IMR-90 (cell line): ENCODE data around the gene C8B.

Experiments used
- CEBPB ChIP-seq: IDR thresholded peaks from 2 replicates; pipeline ENCODE4 v1.6.1; 2012; ENCODE audit warnings: low read depth, low read length, improper control_type of control experiment
- CHD1 ChIP-seq: IDR thresholded peaks from 2 replicates; pipeline ENCODE4 v1.6.1; 2012; ENCODE audit warnings: low read depth, low read length, improper control_type of control experiment
- CTCF ChIP-seq: conservative IDR thresholded peaks from 2 replicates; pipeline ENCODE4 v1.5.1; 2012; ENCODE audit warnings: mild to moderate bottlenecking, low read depth, low read length, improper control_type of control experiment
- FOS ChIP-seq: fragments of 150-350 bp; IDR thresholded peaks from 2 replicates; pipeline ENCODE4 v1.6.1; 2016; ENCODE audit warnings: low read depth, low read length
- MAFK ChIP-seq: IDR thresholded peaks from 2 replicates; pipeline ENCODE4 v1.6.1; 2012; ENCODE audit warnings: low read depth, low read length, improper control_type of control experiment
- MXI1 ChIP-seq: IDR thresholded peaks from 2 replicates; pipeline ENCODE4 v1.6.1; 2012; ENCODE audit warnings: low read depth, mild to moderate bottlenecking, low read length, moderate library complexity, borderline replicate concordance
- NFE2L2 ChIP-seq: fragments of 150-350 bp; IDR thresholded peaks from 2 replicates; pipeline ENCODE4 v1.6.1; 2016; ENCODE audit warnings: low read depth, mild to moderate bottlenecking, low read length
- POLR2A ChIP-seq: IDR thresholded peaks from 2 replicates; pipeline ENCODE4 v1.6.1; 2012; ENCODE audit warnings: mild to moderate bottlenecking, low read depth, low read length
- RAD21 ChIP-seq: IDR thresholded peaks from 2 replicates; pipeline ENCODE4 v1.6.1; 2012; ENCODE audit warnings: low read length, improper control_type of control experiment
- RCOR1 ChIP-seq: IDR thresholded peaks from 2 replicates; pipeline ENCODE4 v1.6.1; 2012; ENCODE audit warnings: mild to moderate bottlenecking, low read length, improper control_type of control experiment; ENCODE audit not compliant: insufficient replicate concordance
- SMC3 ChIP-seq: fragments of 150-350 bp; IDR thresholded peaks from 2 replicates; pipeline ENCODE4 v1.6.1; 2016; ENCODE audit warnings: low read depth, mild to moderate bottlenecking, antibody characterized with exemption, low read length, moderate library complexity
- TF ChIP-seq, protein P1 (sequence below): fragments of 150-350 bp; IDR thresholded peaks from 2 replicates; pipeline ENCODE4 v1.6.1; 2017; ENCODE audit warnings: mild to moderate bottlenecking, antibody characterized with exemption, low read length, low read depth
- TF ChIP-seq, protein P2 (sequence below): fragments of 150-350 bp; IDR thresholded peaks from 2 replicates; pipeline ENCODE4 v1.6.1; 2016; ENCODE audit warnings: low read depth, mild to moderate bottlenecking, low read length, moderate library complexity, borderline replicate concordance

DNA sequence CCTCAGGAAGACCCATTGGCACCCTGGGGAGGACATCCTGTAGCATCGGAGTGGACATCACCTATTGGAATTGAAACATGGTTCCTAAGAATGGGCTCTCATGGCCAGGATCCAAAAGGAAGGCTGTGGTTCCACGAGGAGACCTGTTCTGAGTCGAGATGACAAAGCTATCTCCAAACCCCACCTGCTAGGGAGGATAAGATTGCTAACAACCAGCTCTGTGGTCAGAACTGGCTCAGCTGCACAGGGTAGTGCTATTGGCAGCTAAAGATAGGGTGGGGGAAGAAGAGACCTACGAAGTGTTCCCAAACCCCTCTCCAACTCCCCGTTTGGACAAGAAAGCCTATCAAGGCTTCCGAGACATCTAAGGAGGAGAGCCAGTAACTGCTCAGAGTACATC lies 17.7 kb upstream of the C8B start:
- TF ChIP-seq CTCF, result no peak
- no peak for TF ChIP-seq SMC3
- no peak for TF ChIP-seq MAFK
- TF ChIP-seq POLR2A, result no peak
- no peak for TF ChIP-seq FOS
- no peak for TF ChIP-seq RCOR1
- TF ChIP-seq RAD21, result no peak
- TF ChIP-seq MXI1, result no peak
- TF ChIP-seq, protein P1, sequence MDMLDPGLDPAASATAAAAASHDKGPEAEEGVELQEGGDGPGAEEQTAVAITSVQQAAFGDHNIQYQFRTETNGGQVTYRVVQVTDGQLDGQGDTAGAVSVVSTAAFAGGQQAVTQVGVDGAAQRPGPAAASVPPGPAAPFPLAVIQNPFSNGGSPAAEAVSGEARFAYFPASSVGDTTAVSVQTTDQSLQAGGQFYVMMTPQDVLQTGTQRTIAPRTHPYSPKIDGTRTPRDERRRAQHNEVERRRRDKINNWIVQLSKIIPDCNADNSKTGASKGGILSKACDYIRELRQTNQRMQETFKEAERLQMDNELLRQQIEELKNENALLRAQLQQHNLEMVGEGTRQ, result no peak
- no peak for TF ChIP-seq CHD1
- TF ChIP-seq CEBPB, result no peak
- TF ChIP-seq, protein P2, sequence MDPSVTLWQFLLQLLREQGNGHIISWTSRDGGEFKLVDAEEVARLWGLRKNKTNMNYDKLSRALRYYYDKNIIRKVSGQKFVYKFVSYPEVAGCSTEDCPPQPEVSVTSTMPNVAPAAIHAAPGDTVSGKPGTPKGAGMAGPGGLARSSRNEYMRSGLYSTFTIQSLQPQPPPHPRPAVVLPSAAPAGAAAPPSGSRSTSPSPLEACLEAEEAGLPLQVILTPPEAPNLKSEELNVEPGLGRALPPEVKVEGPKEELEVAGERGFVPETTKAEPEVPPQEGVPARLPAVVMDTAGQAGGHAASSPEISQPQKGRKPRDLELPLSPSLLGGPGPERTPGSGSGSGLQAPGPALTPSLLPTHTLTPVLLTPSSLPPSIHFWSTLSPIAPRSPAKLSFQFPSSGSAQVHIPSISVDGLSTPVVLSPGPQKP, result no peak
- TF ChIP-seq NFE2L2, result no peak
